Forelimb muscle (tissue), 1 donor: Measurements from ENCODE around the gene CPOX. TPM values are rescaled to one million over a fixed set of nuclear protein-coding genes. Genes with fewer than 3 reads are reported as not detected.

Experiments used
- DNase-seq: peaks from one replicate; pipeline ENCODE4 v3.0.0-alpha.2; 2013; ENCODE audit warnings: low read depth
- polyA plus RNA-seq: library from polyadenylated mRNA; unstranded; fragments of 120-200 nt; gene quantifications from one replicate; pipeline ENCODE4 v1.2.1, GENCODE V29; 2013; ENCODE audit not compliant: insufficient read length

Gene CPOX
- polyA plus RNA-seq, 1 donor: 12.6 TPM

DNA sequence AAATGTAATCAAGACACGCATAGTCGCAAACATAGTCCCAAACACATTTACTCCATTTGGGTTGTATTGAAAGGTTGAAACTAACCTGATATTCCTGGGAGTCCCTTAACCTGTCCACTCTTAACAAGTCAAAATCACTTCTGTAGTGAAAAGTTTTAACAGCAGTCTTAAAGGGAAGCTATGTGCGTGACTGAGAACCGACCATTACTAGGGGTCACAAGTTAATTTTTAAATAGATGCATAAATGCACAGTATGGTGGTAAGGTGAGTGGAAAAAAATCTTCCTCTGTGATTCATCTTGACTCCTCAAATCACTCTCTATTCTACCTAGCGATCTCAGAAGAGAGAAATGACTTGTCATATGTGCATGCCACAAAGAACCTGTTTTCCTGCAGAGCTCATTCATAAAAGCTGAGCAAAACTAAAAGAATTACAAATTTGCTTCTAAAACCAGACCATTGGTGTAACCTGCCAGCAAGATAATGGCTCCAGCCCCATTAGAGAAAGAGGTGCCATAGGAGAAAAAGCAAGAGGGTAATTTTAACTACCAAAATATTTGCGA lies 56.9 kb downstream of the CPOX start:
- DNase-seq: no peak

DNA sequence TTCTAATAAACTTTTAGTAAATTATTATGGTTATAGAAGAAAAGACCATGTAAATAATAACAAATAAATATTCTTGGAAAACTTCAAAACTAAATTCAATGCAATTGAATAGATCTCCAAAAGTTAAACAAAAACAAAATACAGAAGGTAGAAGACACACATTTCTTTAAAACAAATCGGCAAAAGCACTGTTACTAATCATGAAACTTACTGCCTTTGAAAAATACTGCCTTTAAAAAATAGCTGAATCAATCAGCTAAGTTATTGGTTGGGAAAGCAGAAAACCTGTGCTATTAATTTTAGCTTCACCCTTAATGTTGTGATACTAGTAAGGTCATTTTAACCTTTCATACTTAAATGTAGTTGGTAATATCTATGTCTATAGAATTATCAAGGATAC lies 58.7 kb downstream of the CPOX start:
- DNase-seq: no peak

DNA sequence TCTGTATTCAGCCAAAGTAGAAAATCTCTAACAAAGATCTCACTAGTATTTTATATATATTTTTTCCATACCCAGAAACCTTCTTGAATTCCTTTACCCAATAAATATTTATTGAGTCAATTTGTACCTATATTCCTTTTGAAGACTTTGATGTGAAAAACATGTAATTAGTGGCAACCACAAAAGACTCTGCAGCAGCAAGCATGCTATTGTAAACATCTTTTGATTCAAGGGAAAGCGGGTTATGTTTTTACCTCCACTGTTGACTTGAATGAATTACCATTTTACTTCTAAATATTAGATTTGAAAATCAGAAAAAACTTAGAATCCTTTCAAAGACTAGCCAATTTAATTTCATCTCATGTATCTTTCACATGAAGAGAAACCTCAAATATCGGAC lies 59.2 kb downstream of the CPOX start:
- no peak for DNase-seq

DNA sequence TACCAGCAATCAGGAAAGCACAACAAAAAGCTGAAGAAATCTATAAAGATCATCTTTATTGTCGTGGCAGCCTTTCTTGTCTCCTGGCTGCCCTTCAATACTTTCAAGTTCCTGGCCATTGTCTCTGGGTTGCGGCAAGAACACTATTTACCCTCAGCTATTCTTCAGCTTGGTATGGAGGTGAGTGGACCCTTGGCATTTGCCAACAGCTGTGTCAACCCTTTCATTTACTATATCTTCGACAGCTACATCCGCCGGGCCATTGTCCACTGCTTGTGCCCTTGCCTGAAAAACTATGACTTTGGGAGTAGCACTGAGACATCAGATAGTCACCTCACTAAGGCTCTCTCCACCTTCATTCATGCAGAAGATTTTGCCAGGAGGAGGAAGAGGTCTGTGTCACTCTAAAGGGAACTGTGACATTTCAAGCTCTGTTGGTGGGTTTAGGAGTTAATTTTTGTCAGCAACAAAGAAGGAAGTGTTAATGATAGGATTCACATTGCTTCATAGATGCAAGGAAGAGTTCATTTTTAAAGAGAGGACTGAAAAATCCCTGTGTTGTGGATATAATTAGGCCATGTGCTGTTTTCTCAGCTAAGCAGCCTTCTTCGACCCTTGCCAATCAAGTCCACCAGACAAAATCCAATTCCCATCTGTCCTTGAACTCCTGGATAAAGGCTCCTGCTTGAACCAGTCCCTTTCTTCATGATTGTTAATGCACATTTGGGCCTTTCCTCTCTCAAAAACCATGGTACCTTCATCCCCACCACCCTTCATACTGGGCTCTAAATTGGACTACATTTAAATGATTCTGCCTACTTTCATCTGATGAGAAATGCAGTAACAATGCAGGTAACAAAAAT lies 60.5 kb downstream of the CPOX start:
- no peak for DNase-seq

DNA sequence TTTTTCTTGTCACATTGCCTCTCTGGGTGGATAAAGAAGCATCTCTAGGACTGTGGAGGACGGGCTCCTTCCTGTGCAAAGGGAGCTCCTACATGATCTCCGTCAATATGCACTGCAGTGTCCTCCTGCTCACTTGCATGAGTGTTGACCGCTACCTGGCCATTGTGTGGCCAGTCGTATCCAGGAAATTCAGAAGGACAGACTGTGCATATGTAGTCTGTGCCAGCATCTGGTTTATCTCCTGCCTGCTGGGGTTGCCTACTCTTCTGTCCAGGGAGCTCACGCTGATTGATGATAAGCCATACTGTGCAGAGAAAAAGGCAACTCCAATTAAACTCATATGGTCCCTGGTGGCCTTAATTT lies 61.2 kb downstream of the CPOX start:
- DNase-seq: no peak

DNA sequence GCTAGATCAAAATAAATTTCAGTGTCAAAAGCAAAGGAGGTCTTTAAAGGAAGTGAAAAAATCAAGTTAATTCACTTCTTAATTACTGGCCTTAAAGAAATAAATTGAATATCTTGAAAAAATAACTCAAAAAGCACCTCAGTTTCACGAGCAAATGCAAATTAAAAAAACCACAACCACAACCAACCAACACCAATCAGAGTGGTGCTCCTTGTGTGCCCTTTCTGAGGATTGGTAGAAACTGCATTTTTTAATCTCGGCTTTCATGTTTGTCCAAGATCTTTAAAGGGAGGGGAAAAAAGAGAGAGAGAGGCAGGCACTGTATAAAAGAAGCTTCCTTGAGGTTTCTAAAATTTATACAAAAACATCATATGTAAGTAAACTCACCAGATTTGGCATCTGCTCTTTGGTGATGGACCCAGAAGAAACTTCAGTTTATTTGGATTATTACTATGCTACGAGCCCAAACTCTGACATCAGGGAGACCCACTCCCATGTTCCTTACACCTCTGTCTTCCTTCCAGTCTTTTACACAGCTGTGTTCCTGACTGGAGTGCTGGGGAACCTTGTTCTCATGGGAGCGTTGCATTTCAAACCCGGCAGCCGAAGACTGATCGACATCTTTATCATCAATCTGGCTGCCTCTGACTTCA lies 61.7 kb downstream of the CPOX start, which contains the start of gene GPR15:
TSS of gene GPR15 (plus strand) at position 357 of the 653 bp plus-strand sequence. CDS start at position 413, 56 bp downstream.
- DNase-seq: no peak

DNA sequence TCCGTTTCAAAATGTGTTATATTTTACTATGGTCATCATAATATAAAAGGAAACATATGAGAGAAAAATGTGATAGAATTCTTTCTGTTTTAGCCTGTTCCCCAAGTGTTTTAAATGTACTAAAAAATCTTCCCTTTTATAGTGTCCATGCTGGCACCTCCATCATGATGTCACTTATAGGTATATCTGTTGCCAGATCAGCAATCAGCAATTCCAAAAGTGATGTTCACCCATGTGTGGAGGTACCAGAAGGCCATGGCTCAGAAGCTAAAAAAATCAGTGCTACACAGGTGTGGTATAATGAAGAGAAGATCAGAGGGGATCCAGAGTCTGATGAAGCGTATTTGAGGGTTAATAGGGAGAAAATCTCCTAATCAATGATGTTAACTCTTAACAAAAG lies 62.7 kb downstream of the CPOX start:
- no peak for DNase-seq

DNA sequence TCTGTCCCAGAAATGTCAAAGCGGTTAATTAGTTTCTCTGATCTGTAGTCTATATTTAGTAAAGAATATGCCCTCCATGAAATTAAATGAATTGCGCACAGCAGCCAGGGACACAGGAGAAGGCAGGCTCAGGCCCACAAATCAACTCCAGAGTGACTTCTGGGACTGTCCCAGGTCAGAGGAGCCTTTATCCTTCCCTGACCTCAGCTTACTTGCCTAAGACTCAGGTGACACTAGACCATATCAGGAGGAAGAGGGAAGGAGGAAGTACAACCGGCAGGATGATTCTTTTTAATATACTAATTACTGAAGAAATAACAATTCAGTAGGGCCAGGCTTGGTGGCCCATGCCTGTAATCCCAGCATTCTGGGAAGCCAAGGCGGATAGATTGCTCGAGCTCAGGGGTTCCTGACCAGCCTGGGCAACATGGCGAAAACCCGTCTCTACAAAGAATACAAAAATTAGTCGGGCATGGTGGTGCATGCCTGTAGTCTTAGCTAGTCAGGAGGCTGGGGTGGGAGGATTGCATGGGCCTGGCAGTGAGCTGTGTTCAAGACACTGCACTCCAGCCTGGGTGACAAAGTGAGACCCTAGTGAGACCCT lies 63.5 kb downstream of the CPOX start:
- DNase-seq: no peak

Other genes with a start within 250 kb of the CPOX start
- gene OR5K4, start 239.8 kb downstream of the CPOX start, polyA plus RNA-seq: not detected
- gene OR5K3, start 202.9 kb downstream of the CPOX start, polyA plus RNA-seq: not detected
- not detected for gene OR5K1, start 130.4 kb downstream of the CPOX start, polyA plus RNA-seq
- not detected for gene OR5K2, start 95.9 kb downstream of the CPOX start, polyA plus RNA-seq
- gene CLDND1, start 70.7 kb downstream of the CPOX start, polyA plus RNA-seq: 73.8 TPM
- not detected for gene GPR15, start 61.6 kb downstream of the CPOX start, polyA plus RNA-seq
- 6.1 TPM for gene ST3GAL6, start 169.7 kb upstream of the CPOX start, polyA plus RNA-seq